ENCODE measurements around the gene C19orf53. TPM values are rescaled to one million over a fixed set of nuclear protein-coding genes. Genes with fewer than 3 reads are reported as not detected.
"Not testable (repeated sequence)": the region's sequence is repeated elsewhere in the genome, so short reads cannot be mapped to it uniquely, and the experiment has no call there.

Gene C19orf53
- total RNA-seq, 1 donor from 2014 or later: 71.2 TPM

GRCh38 chr19:13768510-13768909 lies 5.7 kb upstream of the C19orf53 start:
- no peak for DNase-seq (ENCODE audit: low spot score)
- TF ChIP-seq CTCF (IDR thresholded peaks at IDR 0.05): no peak
- peaks cover 8% of the 10 kb centered on the region for H3K36me3 Mint-ChIP-seq (ENCODE audit: low read depth)
- H3K27ac Mint-ChIP-seq (ENCODE audit: unreplicated experiment): no peak overlapping the region
- H3K27me3 Mint-ChIP-seq (ENCODE audit: low read depth): no peaks in the 10 kb centered on the region
- H3K4me1 Mint-ChIP-seq (ENCODE audit: low read depth): peaks cover 12% of the 10 kb centered on the region
- no peak overlapping the region for H3K4me3 Mint-ChIP-seq (ENCODE audit: unreplicated experiment)
- no peaks in the 10 kb centered on the region for H3K9me3 Mint-ChIP-seq (ENCODE audit: low read depth)

- H3K27me3 Mint-ChIP-seq (ENCODE audit: low read depth): no peaks in the 10 kb centered on the region
- H3K27ac Mint-ChIP-seq (ENCODE audit: unreplicated experiment): no peak overlapping the region
- H3K4me3 Mint-ChIP-seq (ENCODE audit: unreplicated experiment): no peak overlapping the region
- peaks cover 17% of the 10 kb centered on the region for H3K4me1 Mint-ChIP-seq (ENCODE audit: low read depth)
- no peak for DNase-seq (ENCODE audit: low spot score)
- H3K9me3 Mint-ChIP-seq (ENCODE audit: low read depth): no peaks in the 10 kb centered on the region
- no peak for TF ChIP-seq CTCF (IDR thresholded peaks at IDR 0.05)
- peaks cover 7% of the 10 kb centered on the region for H3K36me3 Mint-ChIP-seq (ENCODE audit: low read depth)
Measured at GRCh38 chr19:13770013-13770635, 4.1 kb upstream of the C19orf53 start.

GRCh38 chr19:13778398-13778797 lies 4.1 kb downstream of the C19orf53 start:
- Mint-ChIP-seq H3K4me1 (ENCODE audit: low read depth) (peaks cover 52% of the 10 kb centered on the region), H3K9me3 (ENCODE audit: low read depth) (no peaks in the 10 kb centered on the region), H3K27ac (ENCODE audit: unreplicated experiment) (no peak overlapping the region), H3K27me3 (ENCODE audit: low read depth) (no peaks in the 10 kb centered on the region), H3K4me3 (ENCODE audit: unreplicated experiment) (no peak overlapping the region), H3K36me3 (ENCODE audit: low read depth) (peaks cover 14% of the 10 kb centered on the region)
- no peak for DNase-seq (ENCODE audit: low spot score)
- TF ChIP-seq CTCF (IDR thresholded peaks at IDR 0.05): no peak

GRCh38 chr19:13778847-13779246 lies 4.6 kb downstream of the C19orf53 start:
- Mint-ChIP-seq H3K27me3 (ENCODE audit: low read depth) (no peaks in the 10 kb centered on the region), H3K36me3 (ENCODE audit: low read depth) (peaks cover 14% of the 10 kb centered on the region), H3K4me3 (ENCODE audit: unreplicated experiment) (no peak overlapping the region), H3K27ac (ENCODE audit: unreplicated experiment) (no peak overlapping the region), H3K4me1 (ENCODE audit: low read depth) (peaks cover 54% of the 10 kb centered on the region), H3K9me3 (ENCODE audit: low read depth) (no peaks in the 10 kb centered on the region)
- TF ChIP-seq CTCF (IDR thresholded peaks at IDR 0.05): no peak
- DNase-seq (ENCODE audit: low spot score): no peak

- not testable (repeated sequence) for DNase-seq (ENCODE audit: low spot score); H3K4me3 Mint-ChIP-seq (ENCODE audit: unreplicated experiment); H3K9me3 Mint-ChIP-seq (ENCODE audit: low read depth); H3K27me3 Mint-ChIP-seq (ENCODE audit: low read depth)
- Mint-ChIP-seq H3K36me3 (ENCODE audit: low read depth) (peaks cover 14% of the 10 kb centered on the region), H3K4me1 (ENCODE audit: low read depth) (peaks cover 51% of the 10 kb centered on the region), H3K27ac (ENCODE audit: unreplicated experiment) (peak overlapping the region; percentile 49)
Measured at GRCh38 chr19:13779794-13780193, 5.5 kb downstream of the C19orf53 start.

GRCh38 chr19:13781547-13781946 lies 7.3 kb downstream of the C19orf53 start:
- peaks cover 41% of the 10 kb centered on the region for H3K4me1 Mint-ChIP-seq (ENCODE audit: low read depth)
- peak overlapping the region; percentile 94 for H3K27ac Mint-ChIP-seq (ENCODE audit: unreplicated experiment)
- DNase-seq (ENCODE audit: low spot score): no peak
- no peaks in the 10 kb centered on the region for H3K27me3 Mint-ChIP-seq (ENCODE audit: low read depth)
- H3K4me3 Mint-ChIP-seq (ENCODE audit: unreplicated experiment): peak overlapping the region; percentile 9
- no peaks in the 10 kb centered on the region for H3K9me3 Mint-ChIP-seq (ENCODE audit: low read depth)
- no peak for TF ChIP-seq CTCF (IDR thresholded peaks at IDR 0.05)
- H3K36me3 Mint-ChIP-seq (ENCODE audit: low read depth): peaks cover 12% of the 10 kb centered on the region

All from chondrocyte (in vitro differentiated cells).